Central memory CD4-positive, alpha-beta T cell (primary cell): ENCODE data around the gene ARHGAP28.

Experiments used
- DNase-seq: peaks from one replicate; pipeline ENCODE4 v3.0.0; 2022

Gene ARHGAP28

DNA sequence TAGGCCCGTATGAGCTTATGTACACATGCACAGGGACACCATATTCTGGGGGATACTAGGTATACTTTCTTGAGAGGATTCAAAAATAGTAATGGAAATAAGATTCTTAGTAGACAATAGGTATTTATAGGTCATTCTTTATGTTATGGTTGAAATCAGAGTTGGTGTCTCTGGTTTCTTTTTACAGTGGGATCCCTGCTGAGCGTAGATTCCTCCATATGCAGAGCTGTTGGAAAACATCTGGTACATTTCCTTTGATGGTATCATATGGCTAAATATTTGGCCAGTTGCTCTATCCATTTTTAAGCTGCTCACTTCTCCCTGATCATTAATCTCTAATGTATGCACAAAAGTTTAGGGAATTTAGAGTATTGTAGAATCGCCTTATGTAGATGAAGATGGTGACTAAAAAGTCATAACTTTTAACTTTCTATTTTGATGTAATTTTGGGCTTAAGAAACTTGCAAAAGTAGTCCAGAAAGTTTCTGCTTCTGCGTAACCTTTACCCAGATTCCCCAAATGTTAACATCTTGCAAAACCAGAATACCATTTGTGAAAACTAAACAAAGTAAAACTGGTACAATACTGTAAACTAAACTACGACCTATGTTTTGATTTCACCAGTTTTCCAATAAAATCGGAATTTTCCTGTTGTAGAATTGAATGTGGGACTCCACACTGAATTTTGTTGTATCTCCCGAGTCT lies 5.4 kb downstream of the ARHGAP28 start:
- no peak for DNase-seq

DNA sequence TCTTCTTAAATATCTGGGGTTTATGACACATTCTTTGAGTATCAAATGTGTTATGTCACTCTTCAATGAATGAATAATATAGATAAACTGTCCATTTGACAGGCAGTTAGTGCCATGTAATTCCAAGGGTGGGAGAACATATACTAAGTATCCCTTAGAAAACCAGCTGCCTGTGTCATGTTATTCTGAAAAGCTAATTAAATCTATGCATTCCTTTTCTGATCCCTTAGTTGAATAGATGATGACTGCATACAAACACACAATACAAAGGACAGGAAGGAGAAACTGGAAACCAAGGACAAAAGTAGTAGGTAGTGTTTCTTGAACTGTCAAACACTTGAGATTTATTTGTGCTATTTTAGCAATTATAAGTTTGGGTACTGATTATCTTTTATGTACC lies 8.3 kb downstream of the ARHGAP28 start:
- no peak for DNase-seq

DNA sequence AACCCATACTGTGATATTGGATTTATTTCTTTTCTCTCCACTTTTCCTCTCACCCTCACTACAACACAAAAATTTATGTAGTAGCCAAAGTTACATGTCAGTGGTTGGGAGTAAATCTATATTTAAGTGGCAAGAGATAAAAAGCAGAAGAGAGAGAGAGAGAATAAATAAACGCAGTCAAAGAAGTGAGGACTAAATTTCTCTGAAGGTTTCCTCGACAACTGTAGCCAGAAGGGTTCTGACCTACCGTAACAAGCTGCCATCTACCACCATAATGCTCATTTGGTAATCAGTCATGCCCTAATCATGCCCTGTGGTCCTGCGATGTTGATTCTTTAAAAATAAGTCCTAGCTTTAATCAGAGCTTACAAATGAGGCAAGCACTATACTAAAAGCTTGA lies 9.1 kb downstream of the ARHGAP28 start:
- DNase-seq: no peak

DNA sequence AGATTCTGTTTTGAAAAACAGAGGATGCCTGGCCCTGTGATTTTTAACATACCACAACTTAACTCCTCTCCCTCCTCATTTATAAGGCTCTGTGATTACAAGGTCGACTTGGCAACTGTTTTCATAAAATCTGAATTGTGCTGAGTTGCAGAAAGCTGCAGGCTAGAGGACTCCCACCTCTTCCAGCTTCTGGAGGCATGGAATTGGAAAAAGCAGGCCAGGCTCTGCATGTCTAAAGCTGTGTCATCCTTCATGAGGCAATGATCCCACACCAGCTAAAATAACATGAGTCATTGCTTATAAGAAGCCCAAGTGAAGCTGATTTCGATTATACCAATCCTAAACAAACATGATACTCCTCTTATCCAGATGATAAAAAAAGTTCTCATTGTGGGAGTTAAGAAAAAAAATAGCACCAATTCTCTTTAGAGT lies 11.7 kb downstream of the ARHGAP28 start:
- DNase-seq: no peak

DNA sequence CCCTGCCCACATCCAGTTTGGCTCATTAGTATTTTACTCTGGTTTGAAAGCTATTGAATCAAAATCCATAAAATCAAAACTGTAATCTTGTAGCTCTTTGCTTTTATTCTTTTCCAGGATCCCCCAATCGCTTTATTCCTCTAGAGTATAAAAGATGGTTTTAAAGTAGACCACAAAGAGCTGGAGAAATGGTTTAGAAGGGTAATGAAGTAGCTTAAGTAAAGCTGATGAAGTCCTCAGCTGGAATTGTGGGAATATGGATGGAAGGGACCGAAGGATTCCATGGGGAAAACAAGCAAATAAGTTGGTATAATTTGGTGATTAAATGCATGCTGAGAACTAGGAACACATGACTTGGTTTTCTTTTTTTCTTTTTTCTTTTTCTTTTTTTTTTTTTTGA lies 12.3 kb downstream of the ARHGAP28 start:
- no peak for DNase-seq

DNA sequence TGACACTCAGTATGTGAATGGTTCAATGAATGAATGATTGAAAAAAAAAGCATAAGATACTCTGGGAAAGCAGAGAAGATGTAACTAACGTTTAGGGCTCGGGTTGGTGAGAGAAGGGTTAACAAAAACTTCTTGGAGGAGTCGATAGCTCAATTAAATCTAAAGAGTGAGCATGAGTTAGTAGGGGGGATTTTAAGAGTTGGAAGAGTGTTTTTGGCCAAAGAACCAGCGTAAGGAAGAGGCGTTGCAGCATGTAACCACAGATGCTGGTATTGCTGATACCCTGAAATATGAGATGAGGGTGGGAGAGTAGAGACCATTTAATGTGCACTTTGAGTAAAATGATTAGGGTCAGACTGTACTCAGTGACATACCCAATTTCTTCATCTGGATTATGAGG lies 14.5 kb downstream of the ARHGAP28 start:
- no peak for DNase-seq

DNA sequence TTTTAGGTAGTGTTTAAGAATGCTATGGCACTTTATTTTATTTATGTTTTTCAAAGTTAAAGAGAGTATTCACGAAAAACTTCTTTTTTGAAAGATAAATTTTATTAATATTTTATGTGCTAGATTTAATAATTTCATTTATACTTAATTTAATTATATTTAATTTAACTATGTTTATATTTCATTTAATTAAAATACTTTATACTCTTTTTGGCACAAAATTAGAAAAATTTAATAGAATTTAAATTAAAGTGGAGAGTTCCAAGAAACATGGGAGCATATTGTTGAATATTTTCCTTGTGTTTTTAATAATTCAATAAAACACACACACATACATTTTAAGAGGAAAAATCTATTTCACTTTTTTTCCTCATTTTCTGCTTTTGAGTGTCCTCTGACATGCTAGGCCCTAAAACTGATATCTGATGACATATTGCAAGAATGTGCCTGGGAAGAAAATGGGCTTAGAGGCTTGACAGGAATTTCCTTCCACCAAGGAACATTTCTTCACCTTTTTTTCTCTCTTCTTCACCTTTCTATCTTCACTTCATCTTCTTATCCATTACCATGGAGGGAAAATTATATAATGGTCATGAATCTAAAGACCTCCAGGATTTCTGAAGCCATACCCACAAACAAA lies 15.4 kb downstream of the ARHGAP28 start:
- no peak for DNase-seq

DNA sequence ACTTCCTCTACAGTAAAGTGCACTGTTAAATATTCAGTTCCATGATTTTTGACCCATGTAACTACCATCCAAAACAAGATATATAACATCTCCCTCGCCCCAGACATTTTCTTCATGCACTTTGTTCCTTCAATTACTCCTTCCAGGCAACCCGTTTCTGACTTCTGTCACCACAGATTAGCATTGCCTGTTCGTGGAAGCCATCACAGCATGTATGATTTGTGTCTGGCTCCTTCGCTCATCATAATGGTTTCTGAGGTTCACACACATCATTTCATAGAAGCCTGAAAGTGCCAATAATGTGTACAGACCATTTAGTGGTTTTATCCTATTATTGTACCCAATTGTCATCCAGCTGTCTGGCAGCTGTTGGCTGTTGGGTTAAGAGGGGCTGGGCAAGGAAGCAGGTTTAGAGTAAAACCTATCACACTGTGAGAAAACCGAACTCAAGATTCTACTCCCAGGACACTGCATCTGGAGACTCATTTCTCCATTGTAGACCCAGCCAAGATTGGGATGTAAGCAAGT lies 16.1 kb downstream of the ARHGAP28 start:
- DNase-seq: no peak

DNA sequence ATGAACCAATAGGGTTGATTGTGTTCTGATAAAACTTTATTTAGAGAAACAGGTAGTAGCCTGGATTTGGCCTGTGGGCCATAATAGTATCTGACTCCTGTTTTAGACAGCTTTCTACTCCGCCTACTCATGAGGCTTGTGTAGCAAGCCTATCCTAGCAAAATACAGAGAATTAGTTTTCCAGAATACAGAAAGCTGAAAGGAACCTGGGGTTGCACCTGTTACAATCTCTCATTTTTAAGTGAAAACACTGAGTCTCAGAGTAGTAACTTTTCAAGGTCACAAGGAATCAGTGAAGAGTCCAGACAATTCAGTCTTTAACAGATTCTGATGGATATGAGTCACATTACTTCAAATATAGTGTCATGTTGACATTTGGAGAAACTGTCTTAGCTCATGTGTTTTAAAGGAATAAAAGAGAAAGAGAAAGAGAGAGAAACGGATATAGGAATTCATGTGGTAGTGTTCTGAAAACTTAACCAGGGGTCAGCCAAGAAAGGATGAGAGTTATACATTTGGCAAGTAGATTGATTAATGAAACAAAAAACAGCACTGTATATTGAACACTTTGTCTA lies 17.0 kb downstream of the ARHGAP28 start:
- no peak for DNase-seq

DNA sequence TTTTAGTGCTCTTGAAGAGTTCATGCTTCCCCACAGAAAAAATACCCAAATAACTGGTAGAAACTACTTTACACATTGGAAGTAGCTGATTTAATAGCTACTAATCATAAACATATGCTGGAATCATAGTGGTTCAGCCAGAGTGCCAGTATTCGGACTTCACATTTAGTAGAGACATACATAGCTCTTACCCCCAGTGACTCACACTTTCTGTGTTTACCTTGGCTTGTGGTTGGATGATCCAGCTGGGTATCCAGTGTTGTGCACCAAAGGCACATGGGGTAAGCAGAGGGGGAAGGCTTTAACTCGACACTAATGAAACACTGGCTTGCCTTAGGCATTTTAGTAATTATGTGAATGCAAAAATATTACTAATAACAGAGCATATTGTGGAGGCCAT lies 18.1 kb downstream of the ARHGAP28 start:
- no peak for DNase-seq

DNA sequence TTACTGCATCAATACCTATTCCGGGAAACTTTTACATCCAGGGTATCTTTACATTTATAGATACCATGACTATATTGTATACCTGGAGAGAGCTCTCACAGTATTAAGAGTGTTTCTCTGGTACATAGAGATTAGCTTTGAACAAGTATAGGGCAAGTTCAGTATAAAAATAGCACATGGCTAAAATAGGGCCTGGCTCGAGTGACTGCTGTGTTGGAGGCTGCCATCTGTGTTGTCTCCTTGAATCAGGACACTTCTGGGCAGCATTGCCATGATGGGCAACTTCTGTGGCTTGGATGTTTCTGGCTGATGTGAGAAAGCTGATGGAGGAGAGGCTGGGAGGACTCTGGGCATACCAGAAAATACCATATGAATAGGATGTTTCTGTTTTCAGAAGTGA lies 18.7 kb downstream of the ARHGAP28 start:
- DNase-seq: no peak

DNA sequence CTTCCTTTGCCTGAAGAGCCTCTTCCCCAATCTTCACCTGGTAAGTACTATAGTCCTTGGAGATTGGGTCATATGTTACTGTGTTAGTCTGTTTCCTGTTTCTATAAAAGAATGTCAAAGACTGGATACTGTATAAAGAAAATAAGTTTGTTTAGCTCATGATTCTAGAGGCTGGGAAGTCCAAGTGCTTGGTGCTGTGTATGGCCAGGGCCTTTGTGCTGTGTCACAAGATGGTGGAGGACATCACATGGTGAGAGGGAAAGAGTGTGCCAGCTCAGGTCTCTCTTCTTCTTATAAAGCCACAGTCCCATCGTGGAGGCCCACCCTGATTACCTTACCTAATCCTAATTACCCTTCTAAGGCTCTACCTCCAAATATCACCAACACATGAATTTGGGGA lies 20.9 kb downstream of the ARHGAP28 start:
- no peak for DNase-seq

DNA sequence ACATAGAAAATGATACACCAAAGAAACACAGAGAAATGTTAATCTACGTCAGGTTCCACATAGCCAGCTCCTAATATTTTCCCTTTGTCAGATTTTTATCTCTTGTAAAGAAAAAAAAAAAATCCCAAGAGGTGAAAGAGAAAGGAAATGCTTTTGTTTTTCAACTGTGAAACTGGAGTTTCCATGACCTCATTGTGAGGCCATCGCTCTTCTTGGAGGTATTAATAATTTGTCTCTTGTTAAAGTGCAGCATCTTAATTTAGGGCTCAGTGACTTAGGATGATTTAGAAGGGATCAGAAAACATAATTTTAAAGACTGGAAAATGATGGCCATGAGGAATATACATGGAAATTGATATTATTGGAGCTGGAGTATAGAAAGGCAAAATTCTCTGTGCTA lies 21.7 kb downstream of the ARHGAP28 start:
- DNase-seq: no peak

DNA sequence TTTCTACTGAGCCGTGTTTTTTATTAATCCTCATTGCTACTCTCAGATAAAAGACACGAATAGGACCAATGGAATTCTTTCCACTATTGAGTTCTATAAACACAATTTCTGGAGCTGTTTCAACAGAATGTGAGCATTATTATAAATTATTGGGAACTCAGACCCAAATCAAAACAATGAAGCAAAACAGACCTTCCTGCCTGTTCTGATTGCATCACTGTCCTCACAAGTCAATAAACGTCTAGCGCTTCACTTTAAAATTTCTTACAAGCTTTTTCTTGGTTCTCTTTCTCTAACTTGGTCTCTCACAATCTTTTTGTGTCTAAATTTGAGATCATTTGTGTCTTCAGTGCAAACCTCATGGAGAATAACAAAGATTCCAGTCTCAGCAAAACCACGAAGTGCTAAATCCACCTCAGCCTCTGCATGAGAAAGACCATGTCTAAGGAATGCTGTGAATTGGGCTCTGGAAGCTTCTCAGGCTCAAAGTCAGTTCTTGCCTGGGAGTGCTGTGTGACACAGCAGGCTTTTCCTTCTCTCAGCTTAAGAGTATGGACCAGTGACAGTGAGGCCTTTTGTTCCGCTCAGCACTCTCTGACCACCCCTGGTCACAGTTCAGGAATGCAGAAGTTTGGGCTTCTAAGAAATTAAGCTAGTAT lies 22.8 kb downstream of the ARHGAP28 start:
- DNase-seq: no peak

DNA sequence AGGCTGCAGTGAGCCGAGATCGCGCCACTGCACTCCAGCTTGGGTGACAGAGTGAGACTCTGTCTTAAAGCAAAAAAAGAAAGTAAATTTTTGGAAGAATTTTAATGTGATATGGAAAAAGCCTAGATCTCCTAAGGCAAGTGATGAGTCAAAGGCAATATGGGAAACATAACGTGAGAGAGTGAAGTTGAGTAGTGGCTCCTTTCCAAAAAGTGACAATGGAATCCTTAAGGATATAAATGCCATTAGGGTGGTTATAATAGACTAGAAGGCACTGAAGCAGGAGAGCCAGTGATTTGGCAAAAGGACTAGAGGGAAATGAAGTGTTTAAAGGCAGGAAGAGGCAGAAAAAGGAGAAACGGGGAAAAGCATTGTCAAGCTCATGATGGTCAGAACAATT lies 25.6 kb downstream of the ARHGAP28 start:
- DNase-seq: no peak

DNA sequence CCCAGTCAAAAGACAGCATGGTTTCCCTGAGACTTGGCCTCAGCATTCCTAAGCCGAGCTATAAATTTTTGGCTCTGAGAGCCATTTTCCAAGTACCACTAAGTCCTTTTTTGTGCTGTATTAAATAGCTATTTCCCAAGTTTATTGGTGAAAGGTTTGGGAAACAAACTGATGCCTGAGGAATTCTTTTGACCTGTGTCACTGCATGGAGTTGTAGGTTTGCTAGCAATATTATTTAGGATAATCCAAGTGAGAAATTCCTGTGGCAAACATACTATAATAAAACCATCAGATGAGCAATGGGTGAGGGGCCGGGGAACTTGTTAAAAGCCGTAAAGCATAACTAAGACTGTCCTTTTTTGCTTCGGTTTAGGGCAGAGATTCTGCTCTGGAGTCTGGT lies 28.4 kb downstream of the ARHGAP28 start:
- no peak for DNase-seq

DNA sequence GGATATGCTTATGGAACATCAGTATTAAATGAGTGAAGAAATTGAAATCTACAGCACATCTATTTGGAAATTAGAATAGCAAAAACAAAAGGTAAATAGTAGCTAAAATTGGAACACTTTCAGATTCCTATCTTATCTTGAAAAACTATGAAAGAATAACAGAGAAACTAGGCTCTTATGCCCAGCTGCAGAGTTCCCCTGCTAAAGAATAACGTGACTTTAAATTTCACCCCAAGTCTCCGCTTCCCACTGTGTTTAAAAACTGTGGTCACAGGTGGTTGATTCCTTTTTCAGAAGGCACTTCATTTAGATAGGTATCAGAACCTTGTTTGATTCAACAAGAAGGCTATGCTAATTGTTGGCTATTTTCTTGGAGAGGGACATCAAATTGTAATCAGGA lies 30.1 kb downstream of the ARHGAP28 start:
- no peak for DNase-seq

DNA sequence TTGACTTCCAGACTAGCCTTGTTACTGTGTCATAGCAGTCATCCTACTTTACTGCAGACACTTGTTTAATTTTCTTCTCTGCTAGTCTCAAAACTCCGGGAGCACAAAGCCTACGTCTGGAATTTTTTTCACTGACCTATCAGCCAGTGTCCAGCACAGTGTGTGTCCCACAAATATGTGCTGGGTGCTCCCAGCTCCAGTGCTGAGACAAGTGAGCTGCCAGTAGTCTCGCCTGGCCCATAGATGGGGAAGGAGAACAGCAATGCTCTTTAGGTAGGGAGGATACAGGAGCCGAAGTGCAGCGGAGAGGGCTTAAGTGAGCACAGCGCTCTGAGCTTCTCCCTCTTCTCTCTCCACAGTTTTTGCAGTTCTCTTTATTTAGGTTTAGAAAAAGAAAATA lies 34.0 kb downstream of the ARHGAP28 start:
- DNase-seq: no peak

DNA sequence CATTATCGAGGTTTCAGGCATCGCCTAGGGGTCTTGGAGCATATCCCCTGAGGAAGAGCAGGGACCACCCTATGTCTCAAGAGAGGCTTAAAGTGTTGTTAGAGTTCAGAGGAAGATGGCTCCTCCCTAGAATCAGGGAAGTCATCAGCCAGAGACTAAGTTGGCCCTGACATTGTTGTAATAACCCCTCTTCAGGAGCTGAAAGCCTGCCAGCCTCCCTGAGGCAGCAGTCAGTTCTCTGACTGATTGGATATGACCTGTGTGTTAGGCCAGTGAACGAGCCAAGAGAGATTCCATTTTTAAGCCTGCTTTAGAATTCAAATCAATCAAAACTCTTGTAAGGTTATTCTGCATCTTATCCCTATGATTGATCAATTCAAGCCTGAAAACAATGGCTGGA lies 34.9 kb downstream of the ARHGAP28 start:
- no peak for DNase-seq

DNA sequence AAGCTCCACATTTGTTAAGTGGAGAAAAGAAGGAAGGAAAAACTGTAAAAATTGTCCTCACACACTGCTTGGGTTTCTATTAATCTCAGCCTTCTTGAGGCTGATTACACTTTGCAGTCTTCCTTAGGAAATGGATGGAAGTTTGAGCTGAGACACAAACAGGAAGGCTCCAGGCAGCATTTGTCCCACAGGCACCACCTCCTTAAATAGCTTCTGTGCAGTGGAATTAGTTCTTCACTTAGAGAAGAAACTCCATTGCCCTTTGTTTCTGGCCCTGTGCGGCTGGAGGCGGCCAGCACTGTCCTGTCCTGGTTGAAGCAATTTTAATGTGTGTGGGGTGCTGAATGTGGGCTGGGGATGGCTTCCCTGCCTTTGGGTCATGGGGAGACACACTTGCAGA lies 44.3 kb downstream of the ARHGAP28 start:
- no peak for DNase-seq

DNA sequence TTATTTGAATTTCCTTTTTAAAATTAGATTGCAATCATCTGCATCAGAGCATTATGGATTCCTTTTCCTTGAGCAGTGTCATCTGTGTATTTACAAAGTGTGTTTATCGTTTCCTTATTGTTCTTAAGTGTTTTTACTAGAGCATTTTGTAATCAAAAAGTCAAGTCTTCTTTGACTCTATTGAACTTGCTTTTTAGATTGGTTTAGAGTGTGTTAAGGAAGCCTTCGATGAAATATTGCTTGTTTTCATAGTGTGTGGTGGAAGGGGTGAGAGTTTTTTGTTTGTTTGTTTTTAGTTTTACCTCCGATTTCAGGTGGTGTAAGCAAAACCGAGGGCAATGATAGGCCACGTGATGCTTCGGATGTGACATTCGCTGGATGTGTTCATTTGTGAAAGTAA lies 45.7 kb downstream of the ARHGAP28 start:
- DNase-seq: no peak

DNA sequence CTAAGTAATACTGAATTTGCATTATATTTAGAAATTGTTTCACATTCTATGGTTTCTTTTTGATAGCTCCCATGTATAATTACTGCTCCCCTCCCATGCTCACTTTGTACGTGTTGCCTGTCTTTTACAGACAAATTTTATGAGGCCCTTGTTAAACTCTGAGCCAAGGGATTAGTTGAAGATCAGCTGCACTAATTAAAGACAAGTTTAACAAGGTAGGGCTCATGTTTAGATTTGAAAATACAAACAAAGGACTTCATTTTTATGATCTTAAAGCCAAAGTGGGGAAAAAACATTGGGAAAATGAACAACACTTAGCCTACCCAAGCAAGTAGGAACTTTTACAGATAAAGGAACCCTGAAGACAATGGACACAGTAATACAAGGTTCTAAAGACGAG lies 46.2 kb downstream of the ARHGAP28 start:
- DNase-seq: no peak

DNA sequence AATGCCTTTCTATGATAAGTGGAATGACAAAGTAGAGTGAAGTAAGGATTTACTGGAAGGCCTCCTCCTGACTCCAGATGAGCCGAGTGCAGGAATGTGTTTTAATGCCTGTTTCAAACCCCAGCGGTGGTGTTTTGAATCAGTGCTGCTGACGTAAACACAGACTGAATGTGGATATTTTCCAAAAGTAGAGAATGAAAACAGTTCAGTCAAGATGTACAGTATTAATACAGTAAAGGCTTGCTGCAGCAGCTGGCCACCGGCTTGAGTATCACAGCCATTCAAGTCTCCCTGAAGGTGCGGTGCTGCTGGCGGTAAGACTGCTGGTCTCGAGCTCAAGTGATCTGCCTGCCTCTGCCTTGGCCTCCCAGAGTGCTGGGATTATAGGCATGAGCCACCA lies 46.7 kb downstream of the ARHGAP28 start:
- no peak for DNase-seq

DNA sequence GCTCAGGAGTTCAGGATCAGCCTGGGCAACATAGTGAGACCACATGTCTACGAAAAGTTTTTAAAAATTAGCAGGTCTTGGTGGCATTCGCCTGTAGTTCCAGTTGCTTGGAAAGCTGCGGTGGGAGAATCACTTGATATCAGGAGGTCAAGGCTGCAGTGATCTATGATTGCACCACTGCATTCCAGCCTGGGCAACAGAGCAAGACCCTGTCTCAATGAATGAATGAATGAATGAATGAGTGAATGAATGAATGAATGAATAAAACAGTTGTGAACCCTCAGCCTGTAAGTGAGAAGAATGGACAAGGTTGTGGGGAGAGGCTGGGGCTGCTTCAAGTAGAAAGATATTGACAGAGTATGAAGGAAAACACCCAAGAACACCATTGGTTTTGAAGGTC lies 48.0 kb downstream of the ARHGAP28 start:
- DNase-seq: no peak
